ENCODE measurements around the gene ANKRD18B. TPM values are rescaled to one million over a fixed set of nuclear protein-coding genes. Genes with fewer than 3 reads are reported as not detected.

ANKRD18B gene
- total and polyA plus RNA-seq, 9 of the 15 experiments (the other 6 are each of a cell fraction or from before 2014, with no cell fraction given), result 0.43 to 12.6 (median 1.8) TPM

- no peak for TF ChIP-seq DLX4 (CRISPR knock-in tag; IDR thresholded peaks at IDR 0.05)
- no peak for TF ChIP-seq MAZ (CRISPR knock-in tag; conservative IDR thresholded peaks at IDR 0.05 in 1 of 2, IDR thresholded peaks at IDR 0.05 in 1 of 2)
- no peak for TF ChIP-seq NFATC3 (IDR thresholded peaks at IDR 0.05)
- TF ChIP-seq, protein P1, sequence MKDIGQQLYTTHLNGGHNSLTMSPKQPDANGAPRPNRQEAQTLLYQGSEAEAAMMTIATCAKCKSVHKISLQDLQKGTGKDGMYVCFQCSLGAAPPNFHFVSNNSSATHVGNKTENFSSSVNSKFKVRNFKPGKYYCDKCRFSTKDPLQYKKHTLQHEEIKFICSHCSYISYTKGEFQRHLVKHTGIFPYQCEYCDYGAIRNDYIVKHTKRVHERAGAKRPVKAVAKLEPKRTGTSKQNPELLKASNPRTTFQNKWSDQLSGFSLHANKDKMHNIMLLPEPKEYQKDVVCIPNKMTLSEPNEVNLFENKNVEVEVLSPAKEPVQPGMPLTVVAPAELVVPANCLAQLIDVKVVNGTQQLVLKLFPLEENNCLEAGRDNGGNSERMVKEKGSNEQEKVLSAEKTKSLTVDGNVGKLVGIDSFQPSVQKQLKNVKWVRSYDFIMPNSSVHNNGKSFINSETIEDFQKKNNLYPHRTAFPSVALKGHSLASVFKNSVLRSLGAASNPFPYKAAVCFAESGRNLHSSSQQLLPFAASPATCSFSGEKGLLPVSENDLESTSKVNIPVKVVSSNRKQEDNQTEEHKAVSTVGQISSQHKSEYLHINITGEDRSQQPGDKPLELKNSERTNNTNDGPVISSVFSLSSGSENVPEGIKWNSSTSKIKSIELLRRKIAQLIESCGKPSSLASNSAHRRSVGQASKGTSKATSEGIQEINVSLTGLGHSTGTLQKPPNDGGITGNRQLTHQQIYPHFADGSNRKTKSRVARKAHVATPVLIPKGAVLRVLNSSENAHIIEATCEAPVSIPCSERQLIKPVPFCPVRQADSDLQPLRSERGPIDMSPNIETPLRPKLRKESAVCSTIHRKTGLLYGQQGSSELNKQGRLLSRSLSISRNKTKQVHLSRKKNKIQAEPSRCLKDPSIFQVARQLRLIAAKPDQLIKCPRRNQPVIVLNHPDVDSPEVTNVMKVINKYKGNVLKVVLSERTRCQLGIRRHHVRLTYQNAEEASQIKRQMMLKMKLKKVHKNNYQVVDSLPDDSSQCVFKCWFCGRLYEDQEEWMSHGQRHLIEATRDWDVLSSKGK (CRISPR knock-in tag; IDR thresholded peaks at IDR 0.05), result no peak
- TF ChIP-seq, protein P2, sequence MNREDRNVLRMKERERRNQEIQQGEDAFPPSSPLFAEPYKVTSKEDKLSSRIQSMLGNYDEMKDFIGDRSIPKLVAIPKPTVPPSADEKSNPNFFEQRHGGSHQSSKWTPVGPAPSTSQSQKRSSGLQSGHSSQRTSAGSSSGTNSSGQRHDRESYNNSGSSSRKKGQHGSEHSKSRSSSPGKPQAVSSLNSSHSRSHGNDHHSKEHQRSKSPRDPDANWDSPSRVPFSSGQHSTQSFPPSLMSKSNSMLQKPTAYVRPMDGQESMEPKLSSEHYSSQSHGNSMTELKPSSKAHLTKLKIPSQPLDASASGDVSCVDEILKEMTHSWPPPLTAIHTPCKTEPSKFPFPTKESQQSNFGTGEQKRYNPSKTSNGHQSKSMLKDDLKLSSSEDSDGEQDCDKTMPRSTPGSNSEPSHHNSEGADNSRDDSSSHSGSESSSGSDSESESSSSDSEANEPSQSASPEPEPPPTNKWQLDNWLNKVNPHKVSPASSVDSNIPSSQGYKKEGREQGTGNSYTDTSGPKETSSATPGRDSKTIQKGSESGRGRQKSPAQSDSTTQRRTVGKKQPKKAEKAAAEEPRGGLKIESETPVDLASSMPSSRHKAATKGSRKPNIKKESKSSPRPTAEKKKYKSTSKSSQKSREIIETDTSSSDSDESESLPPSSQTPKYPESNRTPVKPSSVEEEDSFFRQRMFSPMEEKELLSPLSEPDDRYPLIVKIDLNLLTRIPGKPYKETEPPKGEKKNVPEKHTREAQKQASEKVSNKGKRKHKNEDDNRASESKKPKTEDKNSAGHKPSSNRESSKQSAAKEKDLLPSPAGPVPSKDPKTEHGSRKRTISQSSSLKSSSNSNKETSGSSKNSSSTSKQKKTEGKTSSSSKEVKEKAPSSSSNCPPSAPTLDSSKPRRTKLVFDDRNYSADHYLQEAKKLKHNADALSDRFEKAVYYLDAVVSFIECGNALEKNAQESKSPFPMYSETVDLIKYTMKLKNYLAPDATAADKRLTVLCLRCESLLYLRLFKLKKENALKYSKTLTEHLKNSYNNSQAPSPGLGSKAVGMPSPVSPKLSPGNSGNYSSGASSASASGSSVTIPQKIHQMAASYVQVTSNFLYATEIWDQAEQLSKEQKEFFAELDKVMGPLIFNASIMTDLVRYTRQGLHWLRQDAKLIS (CRISPR knock-in tag; IDR thresholded peaks at IDR 0.05), result no peak
- TF ChIP-seq ZFP1 (CRISPR knock-in tag; IDR thresholded peaks at IDR 0.05), result no peak
- TF ChIP-seq HDAC3 (IDR thresholded peaks at IDR 0.05; ENCODE audit: borderline replicate concordance, partially characterized antibody), result no peak
- TF ChIP-seq, protein P3, sequence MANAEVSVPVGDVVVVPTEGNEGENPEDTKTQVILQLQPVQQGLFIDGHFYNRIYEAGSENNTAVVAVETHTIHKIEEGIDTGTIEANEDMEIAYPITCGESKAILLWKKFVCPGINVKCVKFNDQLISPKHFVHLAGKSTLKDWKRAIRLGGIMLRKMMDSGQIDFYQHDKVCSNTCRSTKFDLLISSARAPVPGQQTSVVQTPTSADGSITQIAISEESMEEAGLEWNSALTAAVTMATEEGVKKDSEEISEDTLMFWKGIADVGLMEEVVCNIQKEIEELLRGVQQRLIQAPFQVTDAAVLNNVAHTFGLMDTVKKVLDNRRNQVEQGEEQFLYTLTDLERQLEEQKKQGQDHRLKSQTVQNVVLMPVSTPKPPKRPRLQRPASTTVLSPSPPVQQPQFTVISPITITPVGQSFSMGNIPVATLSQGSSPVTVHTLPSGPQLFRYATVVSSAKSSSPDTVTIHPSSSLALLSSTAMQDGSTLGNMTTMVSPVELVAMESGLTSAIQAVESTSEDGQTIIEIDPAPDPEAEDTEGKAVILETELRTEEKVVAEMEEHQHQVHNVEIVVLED (CRISPR knock-in tag; IDR thresholded peaks at IDR 0.05), result no peak
- TF ChIP-seq ZNF436 (CRISPR knock-in tag; IDR thresholded peaks at IDR 0.05), result no peak
Measured at GRCh38 chr9:33498387-33498786, 25.7 kb upstream of the ANKRD18B start (continued).
